ENCODE data around the gene CCBE1. TPM values are rescaled to one million over a fixed set of nuclear protein-coding genes. Genes with fewer than 3 reads are reported as not detected.

CCBE1 gene
- total and polyA plus RNA-seq, 2 donors (not counting 1 experiment from before 2014, with no cell fraction given) = 122 TPM

DNA sequence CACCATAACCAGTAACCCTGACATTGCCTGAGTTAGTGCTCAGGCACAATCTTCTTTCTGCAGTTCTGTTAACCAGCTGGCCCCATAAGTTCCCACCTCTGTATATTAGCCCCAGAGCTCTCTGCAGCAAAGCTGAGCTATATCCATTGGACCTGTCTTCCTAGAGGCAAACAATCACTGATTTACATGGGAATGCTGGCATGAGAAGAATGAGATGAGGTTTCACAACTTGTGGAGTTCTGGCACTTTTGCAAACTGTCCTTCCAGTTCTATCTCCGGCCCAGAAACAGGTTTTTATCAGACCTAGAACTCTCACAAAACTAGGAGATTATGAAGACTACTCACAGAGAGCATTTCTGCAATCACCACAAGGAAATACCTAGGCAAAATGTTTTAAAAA is 7.9 kb upstream of the CCBE1 start:
- no peak for TF ChIP-seq EZH2 (IDR thresholded peaks at IDR 0.05; ENCODE audit: low read length, missing control alignments)
- TF ChIP-seq, protein P1, sequence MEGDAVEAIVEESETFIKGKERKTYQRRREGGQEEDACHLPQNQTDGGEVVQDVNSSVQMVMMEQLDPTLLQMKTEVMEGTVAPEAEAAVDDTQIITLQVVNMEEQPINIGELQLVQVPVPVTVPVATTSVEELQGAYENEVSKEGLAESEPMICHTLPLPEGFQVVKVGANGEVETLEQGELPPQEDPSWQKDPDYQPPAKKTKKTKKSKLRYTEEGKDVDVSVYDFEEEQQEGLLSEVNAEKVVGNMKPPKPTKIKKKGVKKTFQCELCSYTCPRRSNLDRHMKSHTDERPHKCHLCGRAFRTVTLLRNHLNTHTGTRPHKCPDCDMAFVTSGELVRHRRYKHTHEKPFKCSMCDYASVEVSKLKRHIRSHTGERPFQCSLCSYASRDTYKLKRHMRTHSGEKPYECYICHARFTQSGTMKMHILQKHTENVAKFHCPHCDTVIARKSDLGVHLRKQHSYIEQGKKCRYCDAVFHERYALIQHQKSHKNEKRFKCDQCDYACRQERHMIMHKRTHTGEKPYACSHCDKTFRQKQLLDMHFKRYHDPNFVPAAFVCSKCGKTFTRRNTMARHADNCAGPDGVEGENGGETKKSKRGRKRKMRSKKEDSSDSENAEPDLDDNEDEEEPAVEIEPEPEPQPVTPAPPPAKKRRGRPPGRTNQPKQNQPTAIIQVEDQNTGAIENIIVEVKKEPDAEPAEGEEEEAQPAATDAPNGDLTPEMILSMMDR (conservative IDR thresholded peaks at IDR 0.05 in 1 of 2, IDR thresholded peaks at IDR 0.05 in 1 of 2; ENCODE audit: low read depth in 1 of 2, low read length in 2 of 2) = no peak
- Histone ChIP-seq H3K36me3 (ENCODE audit: control insufficient read depth, insufficient read depth, low read length) (no peaks in the 10 kb centered on the region), H3K79me2 (ENCODE audit: control insufficient read depth, insufficient read depth, low read length) (no peaks in the 10 kb centered on the region), H3K9ac (ENCODE audit: insufficient read depth, low read length) (no peak overlapping the region), H3K9me3 (ENCODE audit: control insufficient read depth, insufficient read depth, low read depth, low read length) (no peaks in the 10 kb centered on the region), H3K4me3 (replicated peaks in 1 of 4; ENCODE audit: control extremely low read depth in 1 of 4, insufficient read depth in 1 of 4, low read depth in 3 of 4, low read length in 4 of 4) (no peak overlapping the region), H3K27ac (ENCODE audit: insufficient read depth, low read length) (no peak overlapping the region), H3K27me3 (ENCODE audit: control insufficient read depth, insufficient read depth, low read length) (no peaks in the 10 kb centered on the region), H2AFZ (ENCODE audit: low read length) (no peak overlapping the region), H4K20me1 (ENCODE audit: control insufficient read depth, extremely low read depth, insufficient read depth, low read length) (no peaks in the 10 kb centered on the region), H3K4me2 (ENCODE audit: extremely low read depth, insufficient read depth, low read length) (peak overlapping the region; percentile 42), H3K4me1 (ENCODE audit: control insufficient read depth, extremely low read depth, insufficient read depth, low read length) (peaks cover 8% of the 10 kb centered on the region)
- DNase-seq (ENCODE audit: low read depth in 2 of 2) = peak in 1 of 2 donors; percentile 58

DNA sequence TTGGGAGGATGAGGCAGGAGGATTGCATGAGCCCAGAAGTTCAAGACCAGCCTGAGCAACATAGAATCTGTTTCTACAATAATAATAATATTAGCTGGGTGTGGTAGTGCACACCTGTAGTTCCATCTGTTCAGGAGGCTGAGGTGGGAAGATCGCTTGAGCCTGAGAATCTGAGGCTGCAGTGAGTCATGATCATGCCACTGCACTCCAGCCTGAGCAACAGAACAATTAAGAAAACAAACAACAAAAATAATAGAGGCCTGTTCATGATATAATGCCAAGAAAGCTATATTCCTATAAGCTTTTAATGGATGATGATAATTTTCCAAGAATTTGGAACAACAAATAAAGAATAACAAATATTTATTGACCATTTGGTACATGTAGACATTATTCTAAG is 6.9 kb upstream of the CCBE1 start:
- Histone ChIP-seq H3K4me3 (replicated peaks in 1 of 4; ENCODE audit: control extremely low read depth in 1 of 4, insufficient read depth in 1 of 4, low read depth in 3 of 4, low read length in 4 of 4) (no peak overlapping the region), H3K36me3 (ENCODE audit: control insufficient read depth, insufficient read depth, low read length) (no peaks in the 10 kb centered on the region), H3K4me1 (ENCODE audit: control insufficient read depth, extremely low read depth, insufficient read depth, low read length) (peaks cover 9% of the 10 kb centered on the region), H3K27me3 (ENCODE audit: control insufficient read depth, insufficient read depth, low read length) (no peaks in the 10 kb centered on the region), H3K9ac (ENCODE audit: insufficient read depth, low read length) (no peak overlapping the region), H3K79me2 (ENCODE audit: control insufficient read depth, insufficient read depth, low read length) (no peaks in the 10 kb centered on the region), H3K4me2 (ENCODE audit: extremely low read depth, insufficient read depth, low read length) (no peak overlapping the region), H3K27ac (ENCODE audit: insufficient read depth, low read length) (no peak overlapping the region), H3K9me3 (ENCODE audit: control insufficient read depth, insufficient read depth, low read depth, low read length) (no peaks in the 10 kb centered on the region), H4K20me1 (ENCODE audit: control insufficient read depth, extremely low read depth, insufficient read depth, low read length) (no peaks in the 10 kb centered on the region), H2AFZ (ENCODE audit: low read length) (no peak overlapping the region)
- TF ChIP-seq EZH2 (IDR thresholded peaks at IDR 0.05; ENCODE audit: low read length, missing control alignments) = no peak
- TF ChIP-seq, protein P1 (conservative IDR thresholded peaks at IDR 0.05 in 1 of 2, IDR thresholded peaks at IDR 0.05 in 1 of 2; ENCODE audit: low read depth in 1 of 2, low read length in 2 of 2) = no peak
- DNase-seq (ENCODE audit: low read depth in 2 of 2) = no peak

DNA sequence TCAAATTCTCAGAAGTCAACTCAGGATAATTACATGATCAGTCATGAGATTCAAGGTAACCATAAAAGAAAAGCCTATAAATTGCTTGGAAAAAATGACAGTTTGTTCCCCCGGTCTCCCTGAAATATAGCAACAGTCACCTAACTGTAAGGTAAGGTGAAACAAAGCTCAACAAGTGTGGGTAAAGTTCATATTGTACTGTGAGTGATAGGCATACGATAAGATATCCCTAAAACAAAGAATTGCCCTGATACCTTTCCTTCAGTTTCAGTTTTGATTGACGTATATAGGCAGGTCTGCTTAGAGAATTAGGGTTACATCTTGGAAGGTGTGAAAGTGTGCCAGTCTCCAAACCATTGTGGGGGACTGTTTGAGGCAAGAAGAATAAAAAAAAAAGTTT is 4.0 kb upstream of the CCBE1 start:
- no peaks in the 10 kb centered on the region for H4K20me1 ChIP-seq (ENCODE audit: control insufficient read depth, extremely low read depth, insufficient read depth, low read length)
- TF ChIP-seq, protein P1 (conservative IDR thresholded peaks at IDR 0.05 in 1 of 2, IDR thresholded peaks at IDR 0.05 in 1 of 2; ENCODE audit: low read depth in 1 of 2, low read length in 2 of 2) = no peak
- no peak for TF ChIP-seq EZH2 (IDR thresholded peaks at IDR 0.05; ENCODE audit: low read length, missing control alignments)
- H3K9ac ChIP-seq (ENCODE audit: insufficient read depth, low read length) = no peak overlapping the region
- no peak overlapping the region for H3K27ac ChIP-seq (ENCODE audit: insufficient read depth, low read length)
- peaks cover 9% of the 10 kb centered on the region for H3K4me1 ChIP-seq (ENCODE audit: control insufficient read depth, extremely low read depth, insufficient read depth, low read length)
- no peak for DNase-seq (ENCODE audit: low read depth in 2 of 2)
- H3K36me3 ChIP-seq (ENCODE audit: control insufficient read depth, insufficient read depth, low read length) = no peaks in the 10 kb centered on the region
- no peak overlapping the region for H3K4me2 ChIP-seq (ENCODE audit: extremely low read depth, insufficient read depth, low read length)
- H3K79me2 ChIP-seq (ENCODE audit: control insufficient read depth, insufficient read depth, low read length) = peaks cover 12% of the 10 kb centered on the region
- H3K9me3 ChIP-seq (ENCODE audit: control insufficient read depth, insufficient read depth, low read depth, low read length) = no peaks in the 10 kb centered on the region
- H3K4me3 ChIP-seq (replicated peaks in 1 of 4; ENCODE audit: control extremely low read depth in 1 of 4, insufficient read depth in 1 of 4, low read depth in 3 of 4, low read length in 4 of 4) = no peak overlapping the region
- no peaks in the 10 kb centered on the region for H3K27me3 ChIP-seq (ENCODE audit: control insufficient read depth, insufficient read depth, low read length)
- no peak overlapping the region for H2AFZ ChIP-seq (ENCODE audit: low read length)
